ENCODE data around the gene PRDM16. TPM values are rescaled to one million over a fixed set of nuclear protein-coding genes. Genes with fewer than 3 reads are reported as not detected.

The PRDM16 gene
- total RNA-seq, 1 experiment from 2014 or later: 22.3 TPM

DNA sequence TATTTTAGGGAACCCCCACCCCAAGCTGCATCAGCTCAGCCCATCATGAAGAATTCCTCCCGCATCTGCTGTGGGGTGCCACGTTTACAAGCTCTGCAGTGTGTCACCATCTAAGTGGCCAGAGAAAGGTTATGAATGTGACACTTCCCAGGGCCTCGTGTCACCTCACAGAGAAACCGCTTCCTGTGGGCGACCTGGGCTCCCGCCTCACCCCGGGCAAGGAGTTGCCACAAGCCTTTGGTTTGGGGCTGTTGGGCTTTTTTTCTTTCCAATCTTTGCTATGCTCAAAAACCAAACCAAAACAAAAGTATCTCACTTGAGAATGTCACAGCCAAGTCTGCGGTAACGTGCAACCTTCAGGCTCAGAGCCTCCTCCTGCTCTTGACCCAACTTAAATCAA is 303.3 kb downstream of the PRDM16 start:
- in situ Hi-C loops (cut with HindIII; ENCODE audit: low pct_unique_long_range_greater_than_20kb, low sequenced_read_pairs): no loop called here
- POLR2A ChIA-PET: no interaction called here
- no TSS peak for BruUV-seq (replicated peaks)

DNA sequence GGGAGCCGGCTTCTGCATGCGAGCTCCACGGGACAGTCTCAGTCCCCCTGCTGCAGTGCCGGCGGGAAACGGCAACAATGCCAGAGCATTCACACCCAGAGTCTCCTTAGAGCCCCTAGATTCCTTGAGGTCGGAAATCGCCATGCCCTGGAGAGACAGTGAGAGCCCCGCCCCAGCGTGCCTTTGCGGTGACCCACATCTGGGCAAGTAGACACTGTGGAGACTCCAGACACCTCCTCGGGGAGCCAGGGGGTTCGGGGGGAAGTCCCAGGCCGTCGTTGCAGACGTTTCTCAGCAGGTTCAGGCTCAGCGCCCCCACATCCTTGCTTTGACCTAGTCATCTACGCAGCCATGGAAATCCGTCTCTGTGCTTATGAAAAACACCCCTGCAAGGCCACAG is 304.2 kb downstream of the PRDM16 start:
- Histone ChIP-seq H3K9me3 (ENCODE audit: control insufficient read depth, insufficient read depth, low read depth, low read length) (no peaks in the 10 kb centered on the region), H3K36me3 (ENCODE audit: control insufficient read depth, insufficient read depth, low read length) (no peaks in the 10 kb centered on the region), H3K4me3 (ENCODE audit: low read depth in 2 of 2, low read length in 2 of 2) (no peak overlapping the region), H3K27me3 (ENCODE audit: control insufficient read depth, insufficient read depth, low read length) (no peaks in the 10 kb centered on the region), H3K27ac (ENCODE audit: low read length) (no peak overlapping the region), H3K4me1 (ENCODE audit: control insufficient read depth, insufficient read depth, low read length) (peaks cover 18% of the 10 kb centered on the region)
- in situ Hi-C loops (cut with HindIII; ENCODE audit: low pct_unique_long_range_greater_than_20kb, low sequenced_read_pairs) (no loop called here), intact Hi-C loops (cut with micrococcal nuclease; ENCODE audit: unreplicated experiment) (no loop called here)
- no peak for ATAC-seq
- BruUV-seq (replicated peaks): no TSS peak
- no peak for DNase-seq (ENCODE audit: low read depth, low spot score)
- ChIA-PET CTCF (no interaction called here), POLR2A (no interaction called here)
- TF ChIP-seq TCF7L2 (IDR thresholded peaks at IDR 0.05; ENCODE audit: low read depth, low read length) (no peak), SIN3A (IDR thresholded peaks at IDR 0.05; ENCODE audit: borderline replicate concordance, insufficient read depth, low read depth, low read length) (no peak), POLR2AphosphoS5 (IDR thresholded peaks at IDR 0.05; ENCODE audit: low read depth, low read length) (no peak)
- TF ChIP-seq, protein P1, sequence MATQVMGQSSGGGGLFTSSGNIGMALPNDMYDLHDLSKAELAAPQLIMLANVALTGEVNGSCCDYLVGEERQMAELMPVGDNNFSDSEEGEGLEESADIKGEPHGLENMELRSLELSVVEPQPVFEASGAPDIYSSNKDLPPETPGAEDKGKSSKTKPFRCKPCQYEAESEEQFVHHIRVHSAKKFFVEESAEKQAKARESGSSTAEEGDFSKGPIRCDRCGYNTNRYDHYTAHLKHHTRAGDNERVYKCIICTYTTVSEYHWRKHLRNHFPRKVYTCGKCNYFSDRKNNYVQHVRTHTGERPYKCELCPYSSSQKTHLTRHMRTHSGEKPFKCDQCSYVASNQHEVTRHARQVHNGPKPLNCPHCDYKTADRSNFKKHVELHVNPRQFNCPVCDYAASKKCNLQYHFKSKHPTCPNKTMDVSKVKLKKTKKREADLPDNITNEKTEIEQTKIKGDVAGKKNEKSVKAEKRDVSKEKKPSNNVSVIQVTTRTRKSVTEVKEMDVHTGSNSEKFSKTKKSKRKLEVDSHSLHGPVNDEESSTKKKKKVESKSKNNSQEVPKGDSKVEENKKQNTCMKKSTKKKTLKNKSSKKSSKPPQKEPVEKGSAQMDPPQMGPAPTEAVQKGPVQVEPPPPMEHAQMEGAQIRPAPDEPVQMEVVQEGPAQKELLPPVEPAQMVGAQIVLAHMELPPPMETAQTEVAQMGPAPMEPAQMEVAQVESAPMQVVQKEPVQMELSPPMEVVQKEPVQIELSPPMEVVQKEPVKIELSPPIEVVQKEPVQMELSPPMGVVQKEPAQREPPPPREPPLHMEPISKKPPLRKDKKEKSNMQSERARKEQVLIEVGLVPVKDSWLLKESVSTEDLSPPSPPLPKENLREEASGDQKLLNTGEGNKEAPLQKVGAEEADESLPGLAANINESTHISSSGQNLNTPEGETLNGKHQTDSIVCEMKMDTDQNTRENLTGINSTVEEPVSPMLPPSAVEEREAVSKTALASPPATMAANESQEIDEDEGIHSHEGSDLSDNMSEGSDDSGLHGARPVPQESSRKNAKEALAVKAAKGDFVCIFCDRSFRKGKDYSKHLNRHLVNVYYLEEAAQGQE (IDR thresholded peaks at IDR 0.05; ENCODE audit: insufficient read depth in 1 of 2, low read depth in 2 of 2, low read length in 1 of 2): no peak
- TF ChIP-seq, protein P2, sequence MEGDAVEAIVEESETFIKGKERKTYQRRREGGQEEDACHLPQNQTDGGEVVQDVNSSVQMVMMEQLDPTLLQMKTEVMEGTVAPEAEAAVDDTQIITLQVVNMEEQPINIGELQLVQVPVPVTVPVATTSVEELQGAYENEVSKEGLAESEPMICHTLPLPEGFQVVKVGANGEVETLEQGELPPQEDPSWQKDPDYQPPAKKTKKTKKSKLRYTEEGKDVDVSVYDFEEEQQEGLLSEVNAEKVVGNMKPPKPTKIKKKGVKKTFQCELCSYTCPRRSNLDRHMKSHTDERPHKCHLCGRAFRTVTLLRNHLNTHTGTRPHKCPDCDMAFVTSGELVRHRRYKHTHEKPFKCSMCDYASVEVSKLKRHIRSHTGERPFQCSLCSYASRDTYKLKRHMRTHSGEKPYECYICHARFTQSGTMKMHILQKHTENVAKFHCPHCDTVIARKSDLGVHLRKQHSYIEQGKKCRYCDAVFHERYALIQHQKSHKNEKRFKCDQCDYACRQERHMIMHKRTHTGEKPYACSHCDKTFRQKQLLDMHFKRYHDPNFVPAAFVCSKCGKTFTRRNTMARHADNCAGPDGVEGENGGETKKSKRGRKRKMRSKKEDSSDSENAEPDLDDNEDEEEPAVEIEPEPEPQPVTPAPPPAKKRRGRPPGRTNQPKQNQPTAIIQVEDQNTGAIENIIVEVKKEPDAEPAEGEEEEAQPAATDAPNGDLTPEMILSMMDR (IDR thresholded peaks at IDR 0.05): no peak

More for the DNA sequence above, 303.3 kb downstream of the PRDM16 start:
- ATAC-seq (no peak), DNase-seq (ENCODE audit: low read depth, low spot score) (no peak)
- peaks cover 18% of the 10 kb centered on the region for H3K4me1 ChIP-seq (ENCODE audit: control insufficient read depth, insufficient read depth, low read length)
- TF ChIP-seq TCF7L2 (IDR thresholded peaks at IDR 0.05; ENCODE audit: low read depth, low read length): no peak
- TF ChIP-seq, protein P1 (IDR thresholded peaks at IDR 0.05; ENCODE audit: insufficient read depth in 1 of 2, low read depth in 2 of 2, low read length in 1 of 2): no peak
- no peak for TF ChIP-seq SIN3A (IDR thresholded peaks at IDR 0.05; ENCODE audit: borderline replicate concordance, insufficient read depth, low read depth, low read length)
- TF ChIP-seq POLR2AphosphoS5 (IDR thresholded peaks at IDR 0.05; ENCODE audit: low read depth, low read length): no peak
- TF ChIP-seq, protein P2 (IDR thresholded peaks at IDR 0.05): no peak
- intact Hi-C loops (cut with micrococcal nuclease; ENCODE audit: unreplicated experiment): no loop called here
- no peak overlapping the region for H3K4me3 ChIP-seq (ENCODE audit: low read depth in 2 of 2, low read length in 2 of 2)
- H3K9me3 ChIP-seq (ENCODE audit: control insufficient read depth, insufficient read depth, low read depth, low read length): no peaks in the 10 kb centered on the region
- no peaks in the 10 kb centered on the region for H3K27me3 ChIP-seq (ENCODE audit: control insufficient read depth, insufficient read depth, low read length)
- CTCF ChIA-PET: no interaction called here
- no peak overlapping the region for H3K27ac ChIP-seq (ENCODE audit: low read length)
- H3K36me3 ChIP-seq (ENCODE audit: control insufficient read depth, insufficient read depth, low read length): no peaks in the 10 kb centered on the region
